GDM1 (cell line): ENCODE data around the gene NT5C1B.

Experiments used
- DNase-seq: peaks from one replicate; lab custom pipeline; 2025; lab: John Stamatoyannopoulos, UW

NT5C1B gene

GRCh38 chr2:18551169-18551568 is 38.2 kb downstream of the NT5C1B start:
- DNase-seq = no peak

- DNase-seq = no peak
Observed at GRCh38 chr2:18550433-18550832, 38.9 kb downstream of the NT5C1B start.

- DNase-seq = no peak
Observed at GRCh38 chr2:18549083-18549482, 40.3 kb downstream of the NT5C1B start.

GRCh38 chr2:18548621-18549020 is 40.7 kb downstream of the NT5C1B start:
- DNase-seq = no peak

GRCh38 chr2:18546567-18546966 is 42.8 kb downstream of the NT5C1B start:
- DNase-seq = no peak

GRCh38 chr2:18545384-18545783 is 44.0 kb downstream of the NT5C1B start:
- no peak for DNase-seq

GRCh38 chr2:18544171-18544570 is 45.2 kb downstream of the NT5C1B start:
- no peak for DNase-seq

GRCh38 chr2:18540872-18541271 is 48.5 kb downstream of the NT5C1B start:
- DNase-seq = no peak

- no peak for DNase-seq
Observed at GRCh38 chr2:18536697-18537096, 52.7 kb downstream of the NT5C1B start.

GRCh38 chr2:18536100-18536499 is 53.3 kb downstream of the NT5C1B start:
- DNase-seq = no peak

GRCh38 chr2:18531194-18531593 is 58.2 kb downstream of the NT5C1B start:
- no peak for DNase-seq

- DNase-seq = no peak
Observed at GRCh38 chr2:18527822-18528221, 61.5 kb downstream of the NT5C1B start.

GRCh38 chr2:18527326-18527725 is 62.0 kb downstream of the NT5C1B start:
- DNase-seq = no peak

GRCh38 chr2:18526429-18526828 is 62.9 kb downstream of the NT5C1B start:
- no peak for DNase-seq

GRCh38 chr2:18525852-18526251 is 63.5 kb downstream of the NT5C1B start:
- no peak for DNase-seq

GRCh38 chr2:18525236-18525635 is 64.1 kb downstream of the NT5C1B start:
- DNase-seq = no peak

- no peak for DNase-seq
Observed at GRCh38 chr2:18522484-18523146, 66.8 kb downstream of the NT5C1B start.

- peak; percentile 15 for DNase-seq
Observed at GRCh38 chr2:18520451-18521425, 68.6 kb downstream of the NT5C1B start.

- DNase-seq = no peak
Observed at GRCh38 chr2:18519914-18520450, 69.4 kb downstream of the NT5C1B start.

GRCh38 chr2:18518116-18519111 is 71.0 kb downstream of the NT5C1B start:
- DNase-seq = no peak

GRCh38 chr2:18517386-18517785 is 72.0 kb downstream of the NT5C1B start:
- DNase-seq = no peak

- DNase-seq = no peak
Observed at GRCh38 chr2:18516112-18516511, 73.3 kb downstream of the NT5C1B start.
